ENCODE results near the gene FOXD1. TPM values are rescaled to one million over a fixed set of nuclear protein-coding genes. Genes with fewer than 3 reads are reported as not detected.

Gene FOXD1
- polyA plus RNA-seq, 2 of the 4 experiments (the other 2 are of a cell fraction), result 2.2 to 8.2 TPM

- H3K4me3 ChIP-seq, result no peak overlapping the region
- ChIA-PET CTCF (interaction anchor here (1.1 to 1.9 kb wide), 4 partner anchors 11 to 51 kb away, joined by 3 to 5 read pairs (median 4); partner anchors contain the start of gene BTF3), POLR2A (no interaction called here)
- no peak for FAIRE-seq
- DNase-seq (ENCODE audit: low read depth in 1 of 2, low spot score in 1 of 2), result no peak
- no peak overlapping the region for H3K27ac ChIP-seq
- TF ChIP-seq EHMT2 (IDR thresholded peaks at IDR 0.05; ENCODE audit: low read depth), result no peak
- TF ChIP-seq HDAC2 (IDR thresholded peaks at IDR 0.05), result no peak
- TF ChIP-seq CHD4 (IDR thresholded peaks at IDR 0.05; ENCODE audit: borderline replicate concordance), result no peak
- TF ChIP-seq KDM5A (IDR thresholded peaks at IDR 0.05), result no peak
- no peak for TF ChIP-seq MAZ (IDR thresholded peaks at IDR 0.05; ENCODE audit: borderline replicate concordance, low read depth, low read length)
- TF ChIP-seq KDM1A (IDR thresholded peaks at IDR 0.05; ENCODE audit: low read depth), result no peak
- no peak for TF ChIP-seq MAX (IDR thresholded peaks at IDR 0.05)
- TF ChIP-seq ATOH8 (CRISPR knock-in tag; IDR thresholded peaks at IDR 0.05; ENCODE audit: low read depth), result no peak
- no peak for TF ChIP-seq RCOR1 (IDR thresholded peaks at IDR 0.05; ENCODE audit: low read depth, low read length)
- TF ChIP-seq TFCP2L1 (CRISPR knock-in tag; IDR thresholded peaks at IDR 0.05), result no peak
- TF ChIP-seq SREBF2 (IDR thresholded peaks at IDR 0.05), result no peak
- 60% methylated on average over 3 of the region's 3 CpGs for WGBS (ENCODE audit: missing lambda C conversion rate)
- no peaks in the 10 kb centered on the region for H3K4me1 ChIP-seq
- no peak overlapping the region for H3K4me2 ChIP-seq
- no peaks in the 10 kb centered on the region for H3K9me3 ChIP-seq
- no peak for ATAC-seq
These were observed 37.1 kb upstream of the FOXD1 start for GRCh38 chr5:73485715-73486114.

- TF ChIP-seq, protein P1, sequence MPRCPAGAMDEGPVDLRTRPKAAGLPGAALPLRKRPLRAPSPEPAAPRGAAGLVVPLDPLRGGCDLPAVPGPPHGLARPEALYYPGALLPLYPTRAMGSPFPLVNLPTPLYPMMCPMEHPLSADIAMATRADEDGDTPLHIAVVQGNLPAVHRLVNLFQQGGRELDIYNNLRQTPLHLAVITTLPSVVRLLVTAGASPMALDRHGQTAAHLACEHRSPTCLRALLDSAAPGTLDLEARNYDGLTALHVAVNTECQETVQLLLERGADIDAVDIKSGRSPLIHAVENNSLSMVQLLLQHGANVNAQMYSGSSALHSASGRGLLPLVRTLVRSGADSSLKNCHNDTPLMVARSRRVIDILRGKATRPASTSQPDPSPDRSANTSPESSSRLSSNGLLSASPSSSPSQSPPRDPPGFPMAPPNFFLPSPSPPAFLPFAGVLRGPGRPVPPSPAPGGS (IDR thresholded peaks at IDR 0.05), result no peak
- TF ChIP-seq CBX8 (IDR thresholded peaks at IDR 0.05) (no peak), HOXB13 (CRISPR knock-in tag; IDR thresholded peaks at IDR 0.05; ENCODE audit: low read depth) (no peak), EP300 (IDR thresholded peaks at IDR 0.05) (no peak), RFX5 (IDR thresholded peaks at IDR 0.05) (no peak), TFCP2L1 (CRISPR knock-in tag; IDR thresholded peaks at IDR 0.05) (no peak), JUN (IDR thresholded peaks at IDR 0.05) (no peak), HDAC2 (IDR thresholded peaks at IDR 0.05) (no peak), KDM1A (IDR thresholded peaks at IDR 0.05; ENCODE audit: low read depth) (no peak), KDM5A (IDR thresholded peaks at IDR 0.05) (no peak), POLR2A (IDR thresholded peaks at IDR 0.05; ENCODE audit: low read length) (no peak), CEBPB (IDR thresholded peaks at IDR 0.05) (no peak), NPAS2 (CRISPR knock-in tag; IDR thresholded peaks at IDR 0.05; ENCODE audit: borderline replicate concordance) (no peak), HMGXB4 (CRISPR knock-in tag; IDR thresholded peaks at IDR 0.05; ENCODE audit: borderline replicate concordance) (no peak), BHLHE40 (IDR thresholded peaks at IDR 0.05; ENCODE audit: low read depth, low read length) (no peak), FOSL2 (IDR thresholded peaks at IDR 0.05) (no peak), FOSL2 (CRISPR knock-in tag; IDR thresholded peaks at IDR 0.05) (no peak), RAD21 (conservative IDR thresholded peaks at IDR 0.05 in 1 of 2, IDR thresholded peaks at IDR 0.05 in 1 of 2) (no peak), POLR2AphosphoS2 (conservative IDR thresholded peaks at IDR 0.05; ENCODE audit: low read length) (no peak), MAFK (IDR thresholded peaks at IDR 0.05; ENCODE audit: partially characterized antibody) (no peak)
- DNase-seq (ENCODE audit: low read depth in 1 of 2, low spot score in 1 of 2) (no peak), FAIRE-seq (no peak), ATAC-seq (no peak)
- no peak overlapping the region for H3K27ac ChIP-seq
- no peak overlapping the region for H3K4me2 ChIP-seq
- POLR2A ChIA-PET, result no interaction called here
- H3K9me3 ChIP-seq, result no peaks in the 10 kb centered on the region
- CTCF ChIA-PET, result interaction anchor here (1.3 to 1.5 kb wide), 2 partner anchors 12 to 52 kb away, joined by 3 to 4 read pairs; no protein-coding TSS in a partner anchor
- no peak overlapping the region for H3K4me3 ChIP-seq
- no peaks in the 10 kb centered on the region for H3K4me1 ChIP-seq
- WGBS (ENCODE audit: missing lambda C conversion rate), result 58% methylated on average over 1 of the region's 1 CpG
These were observed 35.9 kb upstream of the FOXD1 start for GRCh38 chr5:73484511-73484910.
